ENCODE results near the gene AGAP1. TPM values are rescaled to one million over a fixed set of nuclear protein-coding genes. Genes with fewer than 3 reads are reported as not detected.

The AGAP1 gene
- total RNA-seq, 3 donors from 2014 or later = 1.9 to 2.6 (median 2.1) TPM

DNA sequence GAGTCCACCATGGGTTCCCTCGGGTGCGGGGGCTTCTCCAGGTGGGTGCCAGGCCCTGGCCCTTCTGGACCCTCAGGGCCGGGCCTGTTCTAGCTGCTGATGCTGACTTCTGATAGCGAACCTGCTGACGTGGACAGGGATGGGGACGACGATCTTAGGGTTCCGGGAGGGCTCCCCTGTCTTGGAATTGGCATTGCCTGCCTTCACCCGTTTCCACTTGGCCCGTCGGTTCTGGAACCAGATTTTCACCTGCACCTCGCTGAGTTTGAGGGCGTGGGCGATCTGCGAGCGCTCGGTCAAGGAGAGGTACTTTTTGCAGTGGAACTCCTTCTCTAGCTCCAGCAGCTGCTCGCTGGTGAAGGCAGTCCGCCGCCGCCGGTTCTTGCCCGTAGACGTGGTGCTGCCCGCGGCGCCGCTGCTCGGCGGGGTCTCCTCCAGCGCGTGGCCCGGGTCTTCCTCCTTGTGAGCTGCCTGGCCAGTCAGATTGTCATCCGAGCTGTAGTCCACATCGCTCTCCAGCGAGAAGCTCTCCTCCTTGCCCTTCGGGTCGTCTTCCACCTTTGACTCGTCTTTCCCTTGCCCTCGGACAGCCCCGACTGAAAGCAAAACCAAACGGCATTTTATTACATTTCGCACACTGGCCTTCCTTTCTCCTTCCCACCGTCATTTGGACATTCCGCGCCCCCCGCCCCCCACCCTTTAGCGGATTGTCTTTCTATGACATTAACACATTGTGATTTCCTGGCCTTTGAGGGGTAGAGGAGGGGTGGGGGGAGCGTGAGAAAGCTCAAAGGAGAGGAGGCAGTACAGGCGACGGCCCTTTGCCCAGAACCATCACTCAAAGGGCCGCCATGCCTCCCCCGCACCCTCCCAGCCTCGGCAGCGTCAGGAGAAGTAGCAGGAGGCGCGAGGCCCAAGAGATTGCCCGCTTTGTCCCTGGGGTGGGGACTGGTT lies 672.3 kb downstream of the AGAP1 start:
- no peaks in the 10 kb centered on the region for H3K36me3 Mint-ChIP-seq (ENCODE audit: insufficient read depth)
- no peaks in the 10 kb centered on the region for H3K9me3 Mint-ChIP-seq
- peaks cover 66% of the 10 kb centered on the region for H3K27me3 Mint-ChIP-seq (ENCODE audit: low read depth)
- peaks cover 15% of the 10 kb centered on the region for H3K4me1 Mint-ChIP-seq (ENCODE audit: low read depth)
- ATAC-seq (no peak), DNase-seq (no peak)
- peak overlapping the region; percentile 60 for H3K4me3 Mint-ChIP-seq

DNA sequence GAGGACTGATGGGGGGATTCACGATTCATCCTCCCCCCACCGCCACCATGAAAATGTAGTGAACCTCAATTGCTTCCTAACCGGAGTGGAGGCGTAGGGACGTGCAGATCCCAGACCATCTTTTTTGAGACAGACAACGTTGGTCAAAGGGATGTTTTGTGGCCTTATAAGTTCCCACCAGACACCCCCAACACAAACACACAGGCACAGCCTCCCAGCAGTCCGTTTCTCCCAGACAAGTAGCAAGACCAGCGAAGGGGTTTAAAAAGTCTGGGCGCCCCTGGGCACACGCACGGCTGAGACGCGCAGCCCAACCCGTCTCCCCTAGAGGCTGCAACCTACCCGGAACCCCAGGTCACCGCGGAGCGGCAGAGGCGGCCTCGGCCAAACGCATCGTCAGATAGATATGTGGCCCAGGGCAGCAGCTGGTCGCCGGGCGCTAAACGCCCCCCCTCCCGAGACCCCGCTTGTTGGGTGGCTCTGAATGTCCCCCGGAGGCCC lies 673.0 kb downstream of the AGAP1 start:
- H3K4me1 Mint-ChIP-seq (ENCODE audit: low read depth) = peaks cover 15% of the 10 kb centered on the region
- H3K36me3 Mint-ChIP-seq (ENCODE audit: insufficient read depth) = no peaks in the 10 kb centered on the region
- ATAC-seq (no peak), DNase-seq (no peak)
- peaks cover 64% of the 10 kb centered on the region for H3K27me3 Mint-ChIP-seq (ENCODE audit: low read depth)
- H3K4me3 Mint-ChIP-seq = peak overlapping the region; percentile 60
- H3K9me3 Mint-ChIP-seq = no peaks in the 10 kb centered on the region

DNA sequence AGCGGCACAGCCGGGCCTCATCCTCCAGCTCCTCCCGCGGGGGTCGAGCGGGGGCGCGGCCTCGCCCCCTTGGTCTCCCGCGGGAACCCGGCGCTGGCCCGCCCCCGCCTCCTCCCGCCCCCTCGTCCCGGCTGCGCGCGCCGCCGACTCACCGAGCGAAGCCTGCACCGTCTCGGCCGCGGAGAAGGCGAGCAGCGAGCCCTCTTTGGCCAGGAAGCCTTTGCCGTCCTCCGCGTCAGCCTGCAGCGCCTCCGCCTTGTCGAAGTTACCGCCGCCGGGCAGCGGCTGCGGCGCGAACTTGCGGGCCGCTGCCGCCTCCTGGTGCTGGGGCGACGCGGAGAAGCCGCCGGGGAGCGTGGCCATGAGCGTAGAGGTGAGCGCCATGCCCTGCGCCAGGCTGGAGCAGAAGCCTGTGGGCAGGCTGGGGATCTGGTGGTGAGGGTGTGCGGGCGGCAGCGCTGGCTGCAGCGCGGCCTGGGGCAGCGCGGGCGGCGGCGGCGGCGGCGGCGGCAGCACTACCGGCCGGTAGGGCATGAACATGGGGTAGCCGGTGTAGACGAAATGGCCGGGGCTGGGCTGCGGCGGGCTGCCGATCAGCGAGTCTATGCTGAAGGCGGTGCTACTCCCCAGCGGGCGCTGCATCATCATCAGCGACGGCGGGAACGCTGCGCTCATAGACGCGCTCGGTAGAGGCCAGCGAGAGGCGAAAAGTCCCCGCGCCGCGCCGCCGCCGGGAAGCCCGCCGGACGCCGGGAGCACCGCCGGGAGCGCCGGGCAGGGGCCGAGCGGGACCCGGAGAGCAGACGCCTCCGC lies 673.7 kb downstream of the AGAP1 start:
- Mint-ChIP-seq H3K36me3 (ENCODE audit: insufficient read depth) (no peaks in the 10 kb centered on the region), H3K4me3 (no peak overlapping the region), H3K27me3 (ENCODE audit: low read depth) (peaks cover 65% of the 10 kb centered on the region), H3K9me3 (no peaks in the 10 kb centered on the region), H3K4me1 (ENCODE audit: low read depth) (peaks cover 17% of the 10 kb centered on the region)
- ATAC-seq (no peak), DNase-seq (no peak)

DNA sequence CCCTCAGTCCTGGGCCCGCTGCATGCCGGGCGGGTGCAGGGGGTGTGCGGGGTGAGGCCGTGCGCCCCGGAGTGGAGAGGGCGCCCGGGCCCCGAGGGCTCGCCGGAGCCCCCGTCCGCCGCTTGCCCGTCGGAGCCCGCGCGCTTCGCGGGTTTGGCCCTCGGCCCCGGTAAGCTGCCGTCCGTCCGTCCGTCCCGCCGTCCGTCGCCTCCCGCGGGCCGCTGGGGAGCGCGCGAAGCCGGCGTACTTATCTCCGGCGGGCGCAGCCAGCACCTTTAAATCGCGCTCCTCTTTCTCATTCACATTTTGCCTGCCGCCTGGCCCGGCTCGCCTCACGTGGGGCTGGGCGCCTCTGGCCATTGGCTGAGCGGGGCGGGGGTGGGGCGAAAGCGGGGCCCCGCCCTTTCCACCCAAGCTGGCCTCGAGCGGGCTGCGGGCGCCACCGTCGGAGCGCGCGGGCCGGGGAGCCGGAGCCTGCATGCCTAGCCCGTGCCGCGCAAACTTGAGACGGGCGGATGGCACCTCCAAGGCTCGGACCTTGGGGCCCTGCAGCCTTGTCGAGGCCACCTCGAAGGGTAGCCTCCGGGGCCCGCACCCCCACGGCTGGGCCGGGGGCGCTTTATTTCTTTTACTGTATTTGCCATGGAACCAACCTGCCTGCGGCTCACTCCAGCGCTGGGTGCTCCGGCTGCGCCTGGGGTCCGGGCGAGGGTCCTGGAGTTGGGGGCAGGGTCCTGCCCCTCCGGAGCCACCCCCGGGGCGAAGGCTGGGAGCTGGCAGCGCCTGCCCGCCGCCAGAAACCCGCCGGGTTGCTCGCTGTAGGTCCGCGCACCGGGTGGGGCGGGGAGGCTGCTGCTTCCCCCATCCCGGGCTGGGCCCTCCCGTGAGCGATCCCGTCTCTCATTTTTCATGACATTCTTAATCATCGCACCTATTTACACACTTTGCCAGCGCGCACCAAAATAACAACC lies 674.6 kb downstream of the AGAP1 start, which contains the start of gene GBX2:
GBX2 (minus strand) TSS at position 277 of the 971 bp plus-strand sequence. CDS start 415 bp downstream, outside the sequence.
- no peak within 1 kb of the TSS for H3K4me3 Mint-ChIP-seq
- DNase-seq = no peak
- peaks cover 60% of the 10 kb centered on the region for H3K27me3 Mint-ChIP-seq (ENCODE audit: low read depth)
- no peaks in the 10 kb centered on the region for H3K9me3 Mint-ChIP-seq
- peak in 1 of 2 donors; percentile 20 for ATAC-seq
- no peaks in the 10 kb centered on the region for H3K36me3 Mint-ChIP-seq (ENCODE audit: insufficient read depth)
- H3K4me1 Mint-ChIP-seq (ENCODE audit: low read depth) = peaks cover 17% of the 10 kb centered on the region

DNA sequence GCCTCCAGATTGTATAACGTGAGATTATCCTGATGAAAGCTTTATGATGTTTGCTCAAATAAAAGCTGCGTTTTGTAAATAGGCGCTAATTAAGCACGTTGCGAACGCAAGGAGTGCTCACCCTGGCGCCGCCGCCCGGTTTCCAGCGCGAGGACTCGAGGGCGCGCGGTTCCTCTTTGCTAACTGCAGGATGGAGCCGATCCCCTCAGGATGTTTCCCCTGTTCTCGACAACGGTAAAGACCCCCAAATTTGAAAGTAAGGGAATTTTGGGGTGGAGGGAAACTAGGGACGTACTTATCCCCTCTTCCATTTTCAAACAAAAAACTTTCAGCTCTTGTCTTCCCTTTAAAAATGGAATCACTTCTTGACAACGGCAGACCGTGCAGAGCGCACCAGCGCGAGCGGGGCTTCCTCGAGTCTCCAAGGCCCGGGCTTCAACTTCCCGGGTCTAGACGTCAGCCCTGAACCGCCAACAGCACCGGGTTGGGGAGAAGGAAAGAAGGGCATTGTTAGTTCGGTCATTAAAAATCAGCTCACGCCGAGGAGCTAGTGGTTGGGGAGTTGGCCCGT lies 675.4 kb downstream of the AGAP1 start:
- ATAC-seq (no peak), DNase-seq (no peak)
- Mint-ChIP-seq H3K9me3 (no peaks in the 10 kb centered on the region), H3K36me3 (ENCODE audit: insufficient read depth) (no peaks in the 10 kb centered on the region), H3K4me1 (ENCODE audit: low read depth) (peaks cover 17% of the 10 kb centered on the region), H3K4me3 (no peak overlapping the region), H3K27me3 (ENCODE audit: low read depth) (peaks cover 69% of the 10 kb centered on the region)

DNA sequence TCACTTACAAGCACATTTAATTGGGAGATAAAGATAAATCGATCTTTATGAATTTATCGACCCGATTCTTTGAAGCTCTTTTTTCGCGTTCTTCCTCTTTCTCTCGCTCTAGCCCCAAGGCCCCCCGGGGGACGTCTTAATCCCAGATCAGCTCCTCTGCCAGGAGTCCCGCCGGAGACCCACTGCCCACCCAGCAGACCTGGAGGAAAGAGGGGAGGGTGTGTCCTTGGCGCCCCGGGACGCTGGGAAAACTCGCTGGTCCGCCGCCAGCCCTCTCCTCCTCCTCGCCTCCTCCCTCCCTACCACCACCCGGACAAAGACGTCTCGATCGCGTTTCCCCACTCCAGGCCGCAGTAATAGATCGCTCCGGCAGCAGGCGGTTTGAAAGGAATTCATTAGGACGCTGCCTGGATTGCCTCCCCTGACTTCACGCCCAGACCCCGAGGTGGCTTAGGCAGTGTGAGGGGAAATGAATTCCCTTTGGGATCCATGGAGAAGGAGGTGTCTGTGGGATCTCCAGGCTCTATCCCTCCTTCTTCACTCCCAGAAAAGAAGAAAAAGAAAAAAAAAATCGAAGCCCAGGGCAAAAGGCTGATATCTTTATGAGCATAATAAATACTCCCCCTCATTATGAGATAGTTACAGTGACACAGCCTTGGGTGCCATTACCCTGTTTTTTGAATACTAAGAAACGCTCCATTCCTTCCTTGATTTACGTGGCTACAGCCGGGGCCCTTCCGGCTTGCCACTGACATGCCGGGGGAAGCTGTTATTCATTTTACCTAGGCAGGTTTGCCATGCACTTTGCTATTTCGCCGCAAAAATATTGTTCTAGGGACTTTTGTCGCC lies 676.1 kb downstream of the AGAP1 start:
- no peaks in the 10 kb centered on the region for H3K9me3 Mint-ChIP-seq
- ATAC-seq = no peak
- peaks cover 71% of the 10 kb centered on the region for H3K27me3 Mint-ChIP-seq (ENCODE audit: low read depth)
- no peak for DNase-seq
- H3K4me1 Mint-ChIP-seq (ENCODE audit: low read depth) = peaks cover 14% of the 10 kb centered on the region
- H3K4me3 Mint-ChIP-seq = no peak overlapping the region
- H3K36me3 Mint-ChIP-seq (ENCODE audit: insufficient read depth) = no peaks in the 10 kb centered on the region

DNA sequence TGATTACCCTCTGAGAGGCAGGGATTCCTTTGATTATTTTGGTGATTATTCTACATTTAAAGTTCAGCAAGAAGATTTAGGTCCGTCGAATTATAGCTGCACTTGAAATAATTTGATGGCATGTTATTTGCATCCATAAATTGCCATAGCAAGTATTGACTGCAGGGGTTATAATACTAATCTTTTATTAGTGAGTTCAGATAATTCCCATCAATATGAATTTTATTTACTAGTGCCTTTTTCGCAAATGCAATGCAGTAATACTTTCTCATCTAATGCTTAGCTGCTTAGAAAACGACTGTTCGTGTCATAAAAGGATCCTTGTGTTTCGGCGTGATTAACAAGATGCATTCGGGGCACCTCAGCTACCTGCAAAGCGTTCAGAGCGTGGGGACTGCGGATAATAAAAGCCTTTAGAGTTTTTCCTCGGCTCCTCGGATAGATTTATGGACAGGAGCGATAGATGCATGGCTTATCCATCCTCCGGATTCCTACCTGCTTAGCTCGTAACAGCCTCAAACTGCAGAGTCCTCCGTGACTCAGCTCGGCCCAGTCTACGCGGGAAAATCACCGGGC lies 676.8 kb downstream of the AGAP1 start:
- H3K36me3 Mint-ChIP-seq (ENCODE audit: insufficient read depth) = no peaks in the 10 kb centered on the region
- ATAC-seq (no peak), DNase-seq (no peak)
- H3K9me3 Mint-ChIP-seq = no peaks in the 10 kb centered on the region
- no peak overlapping the region for H3K4me3 Mint-ChIP-seq
- peaks cover 68% of the 10 kb centered on the region for H3K27me3 Mint-ChIP-seq (ENCODE audit: low read depth)
- peaks cover 12% of the 10 kb centered on the region for H3K4me1 Mint-ChIP-seq (ENCODE audit: low read depth)

DNA sequence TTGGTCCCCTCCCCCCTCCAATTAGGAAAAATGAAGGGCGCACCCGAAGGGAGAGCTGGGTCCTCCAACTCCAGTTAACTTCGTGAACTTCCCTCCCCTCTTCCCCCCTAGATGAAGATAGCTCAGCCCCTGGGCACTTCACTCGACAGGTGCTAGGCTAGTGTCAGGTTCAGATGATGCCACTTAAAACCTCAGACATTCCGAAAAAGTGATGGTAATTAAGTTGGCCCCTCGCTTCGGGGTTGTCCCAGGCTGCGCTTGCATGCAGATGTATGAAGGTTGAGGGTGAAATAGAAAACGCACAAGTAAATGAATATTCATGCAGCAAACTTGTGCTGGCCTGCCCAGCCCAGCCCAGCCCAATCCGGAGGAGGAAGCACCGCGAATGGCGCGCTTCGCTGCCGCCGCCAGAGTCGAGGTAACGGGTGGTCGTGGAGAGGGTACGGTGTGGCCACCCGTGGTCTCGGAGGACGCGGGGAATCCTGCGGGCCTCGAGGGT lies 677.4 kb downstream of the AGAP1 start:
- H3K4me3 Mint-ChIP-seq = no peak overlapping the region
- DNase-seq = no peak
- peaks cover 10% of the 10 kb centered on the region for H3K4me1 Mint-ChIP-seq (ENCODE audit: low read depth)
- no peaks in the 10 kb centered on the region for H3K9me3 Mint-ChIP-seq
- H3K36me3 Mint-ChIP-seq (ENCODE audit: insufficient read depth) = no peaks in the 10 kb centered on the region
- H3K27me3 Mint-ChIP-seq (ENCODE audit: low read depth) = peaks cover 66% of the 10 kb centered on the region
- ATAC-seq = no peak

DNA sequence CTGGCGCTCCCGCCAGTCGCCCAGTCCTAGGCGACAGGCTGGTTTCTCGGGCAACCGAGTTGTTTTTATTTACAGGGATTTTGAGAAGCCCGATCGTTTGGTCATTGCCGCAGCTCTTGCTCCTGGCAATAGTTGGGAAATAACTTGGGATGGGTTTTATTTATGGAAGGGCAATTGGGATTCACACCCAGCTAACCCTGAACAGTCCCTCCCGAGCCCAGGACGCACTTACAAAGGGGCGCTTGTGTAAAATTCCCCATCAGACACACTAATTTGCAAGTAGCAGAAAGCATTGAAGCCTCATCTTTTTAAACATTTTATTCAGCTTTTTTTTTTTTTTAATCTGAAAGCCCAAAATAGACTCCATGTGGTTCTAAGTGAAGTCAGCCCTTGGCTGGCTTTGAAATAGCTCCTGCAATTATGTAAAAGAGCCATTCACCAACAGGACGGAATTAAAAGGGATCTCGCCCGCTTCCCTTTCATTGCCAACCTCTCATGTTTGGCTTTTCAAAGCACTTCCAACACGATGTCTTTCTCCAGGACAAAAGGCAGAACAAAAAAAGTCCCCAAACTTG lies 677.9 kb downstream of the AGAP1 start:
- Mint-ChIP-seq H3K4me1 (ENCODE audit: low read depth) (peaks cover 5% of the 10 kb centered on the region), H3K27me3 (ENCODE audit: low read depth) (peaks cover 66% of the 10 kb centered on the region), H3K4me3 (no peak overlapping the region), H3K36me3 (ENCODE audit: insufficient read depth) (no peaks in the 10 kb centered on the region), H3K9me3 (no peaks in the 10 kb centered on the region)
- DNase-seq (no peak), ATAC-seq (no peak)

DNA sequence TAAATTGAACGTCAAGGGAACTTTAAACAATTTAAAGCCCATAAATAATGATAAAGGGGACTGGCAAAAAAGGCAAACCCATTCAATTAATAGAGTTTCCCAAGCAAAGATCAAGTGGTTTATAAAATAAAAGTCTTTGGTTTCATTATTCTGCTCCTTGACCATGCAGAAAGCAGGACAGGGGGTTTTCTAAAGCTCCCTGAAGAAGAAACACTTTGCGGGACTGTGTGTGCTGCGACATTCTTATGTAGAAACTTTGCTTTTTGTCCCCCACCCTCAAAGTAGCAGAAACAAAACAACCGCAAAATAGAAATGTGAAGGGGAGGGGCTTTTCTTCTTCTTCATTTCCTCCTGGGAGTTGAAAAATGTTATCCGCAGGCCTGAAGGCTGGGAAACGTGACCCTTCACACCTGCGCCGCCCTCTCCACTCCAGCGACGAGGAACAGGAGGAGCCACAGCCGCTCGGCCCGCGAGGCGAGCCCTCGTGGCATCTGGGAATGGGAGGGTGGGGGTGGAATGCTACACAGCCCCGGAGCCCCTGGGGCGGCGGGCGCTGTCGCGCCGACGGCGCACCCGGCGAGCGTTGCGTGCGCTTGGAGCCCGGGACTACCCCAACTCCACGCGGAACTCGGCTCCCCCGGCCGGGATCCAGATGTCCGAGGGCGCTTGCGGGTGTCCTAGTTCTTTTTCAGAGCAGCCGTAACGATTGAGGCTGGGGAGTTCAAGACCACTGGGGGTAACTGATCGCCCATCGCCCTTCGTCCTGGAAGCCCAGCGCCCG lies 678.6 kb downstream of the AGAP1 start:
- Mint-ChIP-seq H3K4me1 (ENCODE audit: low read depth) (peaks cover 3% of the 10 kb centered on the region), H3K4me3 (no peak overlapping the region), H3K27me3 (ENCODE audit: low read depth) (peaks cover 68% of the 10 kb centered on the region), H3K36me3 (ENCODE audit: insufficient read depth) (no peaks in the 10 kb centered on the region), H3K9me3 (no peaks in the 10 kb centered on the region)
- no peak for ATAC-seq
- no peak for DNase-seq

DNA sequence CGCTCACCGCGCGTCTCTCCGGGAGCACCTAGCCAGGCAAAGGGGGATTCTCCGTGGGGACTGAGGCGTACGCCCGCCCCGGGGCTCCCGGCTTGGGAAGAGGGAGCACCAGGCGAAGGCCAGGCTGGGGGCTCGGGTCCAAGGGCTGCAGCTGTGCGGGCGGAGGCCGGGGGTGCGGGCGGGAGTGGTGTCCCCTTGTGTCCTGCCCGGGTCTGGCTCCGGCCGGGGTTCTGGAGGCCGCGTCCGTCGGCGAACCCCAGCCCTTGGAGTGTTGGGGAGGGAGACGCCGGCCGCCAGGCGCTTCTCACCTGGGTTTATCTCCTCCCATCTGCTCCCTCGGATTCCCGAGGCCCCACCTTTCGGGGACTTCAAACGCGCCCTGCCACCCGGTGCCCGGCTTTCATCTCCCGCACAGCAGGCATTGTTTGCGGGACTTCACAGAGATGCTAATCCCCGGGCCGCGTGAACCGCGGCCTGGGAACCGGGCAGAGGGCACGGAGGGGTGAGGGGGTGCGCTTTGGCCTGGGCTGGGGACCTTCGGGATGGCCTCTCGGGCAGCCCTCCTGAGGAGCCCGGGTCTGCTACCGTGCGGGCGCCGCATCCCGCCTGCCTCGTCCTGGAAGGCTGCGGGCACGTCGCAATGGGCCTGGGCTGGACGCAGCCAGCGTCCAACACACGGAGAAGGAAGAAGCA lies 679.3 kb downstream of the AGAP1 start:
- DNase-seq = no peak
- Mint-ChIP-seq H3K27me3 (ENCODE audit: low read depth) (peaks cover 72% of the 10 kb centered on the region), H3K4me1 (ENCODE audit: low read depth) (peaks cover 3% of the 10 kb centered on the region), H3K9me3 (no peaks in the 10 kb centered on the region), H3K36me3 (ENCODE audit: insufficient read depth) (no peaks in the 10 kb centered on the region), H3K4me3 (no peak overlapping the region)
- no peak for ATAC-seq
